Heart left ventricle (tissue), 16 donors: ENCODE measurements around the gene PCNA. TPM values are rescaled to one million over a fixed set of nuclear protein-coding genes. Genes with fewer than 3 reads are reported as not detected.

Source experiments
- ATAC-seq, 4 donors: fragments of 200-7000 bp; cut with Tn5 transposase; one replicate each; pipeline ENCODE4 v1.9.1; 2020 to 2022; ENCODE audit warnings: moderate library complexity in 4 of 4, mild to moderate bottlenecking in 3 of 4, moderate number of reproducible peaks in 1 of 4
- DNase-seq, 5 donors: peaks; one replicate each; pipeline ENCODE4 v3.0.0-alpha.2; 2020
- H3K27ac ChIP-seq, 12 donors: fragments of 200-600 bp; sonication (generic) in 4 of 12; one replicate each; pipeline versions ENCODE4 v1.5.0 to v1.8.0; 2016 to 2022; ENCODE audit warnings: mild to moderate bottlenecking in 2 of 12
- H3K27me3 ChIP-seq, 9 donors: fragments of 200-600 bp; sonication (generic) in 2 of 9; one replicate each; pipeline versions ENCODE4 v1.5.1 to v1.8.0; 2016 to 2022; ENCODE audit warnings: mild to moderate bottlenecking in 3 of 9
- H3K36me3 ChIP-seq, 9 donors: fragments of 200-600 bp; sonication (generic) in 2 of 9; one replicate each; pipeline versions ENCODE4 v1.5.0 to v1.8.0; 2018 to 2022; ENCODE audit warnings: mild to moderate bottlenecking in 2 of 9
- H3K4me1 ChIP-seq, 12 donors: fragments of 200-600 bp; sonication (generic) in 4 of 12; one replicate each; pipeline versions ENCODE4 v1.5.0 to v1.8.0; 2016 to 2022; ENCODE audit warnings: mild to moderate bottlenecking in 3 of 12
- H3K4me3 ChIP-seq, 12 donors: fragments of 200-600 bp; sonication (generic) in 4 of 12; one replicate each; pipeline versions ENCODE4 v1.5.0 to v1.8.0; 2017 to 2022; ENCODE audit warnings: mild to moderate bottlenecking in 9 of 12, moderate library complexity in 4 of 12
- H3K9me3 ChIP-seq, 12 donors: fragments of 200-600 bp; sonication (generic) in 4 of 12; one replicate each; pipeline versions ENCODE4 v1.5.0 to v1.8.0; 2016 to 2022; ENCODE audit warnings: mild to moderate bottlenecking in 1 of 12
- CTCF ChIP-seq, 12 donors: fragments of 200-600 bp; sonication (generic) in 4 of 12; IDR thresholded peaks; one replicate each; pipeline versions ENCODE4 v1.5.0 to v1.8.0; 2018 to 2022; ENCODE audit warnings: antibody characterized with exemption in 12 of 12, mild to moderate bottlenecking in 5 of 12
- POLR2A ChIP-seq, 2 donors: fragments of 450-650 bp; IDR thresholded peaks; one replicate each; pipeline ENCODE4 v1.6.1; 2017; ENCODE audit warnings: antibody characterized with exemption in 2 of 2, mild to moderate bottlenecking in 2 of 2, moderate library complexity in 2 of 2
- WGBS, 4 donors: extraction: QIAGEN DNeasy Blood & Tissue Kit in 2 of 4; methylation state at CpG; one replicate each; pipeline versions ENCODE4 v1.1.5 to v1.1.7; 2013 to 2018; 5-methylcytosine and 5-hydroxymethylcytosine counted together
- intact Hi-C, 10 donors: fragments of 100-400 bp; cut with DNase I; formaldehyde crosslinking; loops; one replicate each; pipeline versions ENCODE4 v1.11.1 to v1.14.2; 2022
- polyA plus RNA-seq, 2 donors: library from polyadenylated mRNA; stranded (reverse); fragments of 200-250 nt; gene quantifications; one replicate each; pipeline ENCODE4 v1.2.3, GENCODE V29; 2013
- total RNA-seq, 9 donors: library from RNA; depleted of rRNA in 2 of 9; stranded (reverse); fragments of >200 nt in 2 of 9; fragmentation: NEBNext Ultra II Directional in 3 of 9; extraction: Animal tissue kit (Norgen Biotek cat#: 25700) in 3 of 9; gene quantifications; one replicate each; pipeline versions ENCODE4 v1.1.0 to v1.2.4, GENCODE V29; 2016 to 2023
- donor health status: ischemic (EF 13 %, LVEDD 7.1; RV severe dilation, severe dysfunction).
- donor health status: healthy with polysubstance abuse.
- donor health status: DM: no; HTN: yes; CAD: no.
- donor health status: DM: no; HTN: no; CAD: no.
- donor health status: ischemic (EF 25% LVEDD 6.9; RV normal size, moderate dysfunction).
- donor health status: ischemic (EF 25% LVEDD 5.7; RV mildly dilated, moderate dysfunction).
- donor health status: healthy.
- donor health status: DM: yes; HTN: yes; CAD: no.
- donor health status: ischemic (EF 35%, LVEDD 5.7; RV mildly dilated, moderate dysfunction).
- donor health status: nonischemic (EF 11% LVEDD 7.7; RV severe dilation, severe dysfunction).
- donor health status: DM: yes; HTN: yes; CAD: no.
- donor health status: PGD.
- donor health status: ischemic (EF 29% LVEDD 5.4; RV normal size, mild dysfunction).
- donor health status: nonischemic (EF 23%, LVEDD 6.1; RV moderate dilation, normal function).

Gene PCNA
- total and polyA plus RNA-seq, 11 donors, result 18.7 to 52.7 (median 22.9) TPM

- no peak for DNase-seq
- 94 to 98% (median 96%) methylated on average over 7 of the region's 7 CpGs for WGBS, 4 donors
These were observed 49.7 kb downstream of the PCNA start for GRCh38 chr20:5070081-5070480.

GRCh38 chr20:5069141-5069806 lies 50.5 kb downstream of the PCNA start:
- WGBS, 4 donors, result 82 to 92% (median 90%) methylated on average over 8 of the region's 8 CpGs
- no peak for TF ChIP-seq CTCF (IDR thresholded peaks at IDR 0.05)
- TF ChIP-seq POLR2A (IDR thresholded peaks at IDR 0.05), result no peak

More at GRCh38 chr20:5070081-5070480, 49.7 kb downstream of the PCNA start:
- no peak for TF ChIP-seq POLR2A (IDR thresholded peaks at IDR 0.05)
- no peaks in the 10 kb centered on the region for H3K9me3 ChIP-seq
- H3K4me3 ChIP-seq, result no peak overlapping the region
- peaks cover 0 to 39% (median 11%) of the 10 kb centered on the region in 12 donors for H3K4me1 ChIP-seq
- no peaks in the 10 kb centered on the region for H3K27me3 ChIP-seq
- no peak overlapping the region for H3K27ac ChIP-seq
- ATAC-seq, result no peak
- H3K36me3 ChIP-seq, result no peaks in the 10 kb centered on the region
- intact Hi-C loops, result no loop called here

GRCh38 chr20:5067877-5068645 lies 51.7 kb downstream of the PCNA start:
- H3K4me1 ChIP-seq, result peaks cover 0 to 22% (median 3%) of the 10 kb centered on the region in 12 donors
- WGBS, 4 donors, result 87 to 93% (median 91%) methylated on average over 8 to 9 of the region's 9 CpGs
- no peaks in the 10 kb centered on the region for H3K27me3 ChIP-seq
- no peaks in the 10 kb centered on the region for H3K36me3 ChIP-seq
- H3K27ac ChIP-seq, result no peak overlapping the region
- intact Hi-C loops, result no loop called here
- no peaks in the 10 kb centered on the region for H3K9me3 ChIP-seq
- ATAC-seq (no peak), DNase-seq (no peak)
- no peak for TF ChIP-seq CTCF (IDR thresholded peaks at IDR 0.05)
- no peak for TF ChIP-seq POLR2A (IDR thresholded peaks at IDR 0.05)
- no peak overlapping the region for H3K4me3 ChIP-seq

More at GRCh38 chr20:5069141-5069806, 50.5 kb downstream of the PCNA start:
- H3K36me3 ChIP-seq, result no peaks in the 10 kb centered on the region
- H3K27ac ChIP-seq, result no peak overlapping the region
- ATAC-seq (no peak), DNase-seq (no peak)
- no peaks in the 10 kb centered on the region for H3K27me3 ChIP-seq
- H3K4me3 ChIP-seq, result no peak overlapping the region
- H3K4me1 ChIP-seq, result peaks cover 0 to 34% (median 11%) of the 10 kb centered on the region in 12 donors
- intact Hi-C loops, result no loop called here
- no peaks in the 10 kb centered on the region for H3K9me3 ChIP-seq

- H3K4me1 ChIP-seq, result peaks cover 0 to 12% (median 0%) of the 10 kb centered on the region in 12 donors
- DNase-seq (peak in 4 of 5 donors; percentile 25 to 72 (median 56)), ATAC-seq (peak; percentile 37 to 86 (median 66))
- H3K27ac ChIP-seq, result peak overlapping the region in 1 of 12 donors; percentile 69
- H3K4me3 ChIP-seq, result no peak overlapping the region
- intact Hi-C loops, result no loop called here
- H3K36me3 ChIP-seq, result no peaks in the 10 kb centered on the region
- TF ChIP-seq POLR2A (IDR thresholded peaks at IDR 0.05) (no peak), CTCF (IDR thresholded peaks at IDR 0.05) (no peak)
- H3K9me3 ChIP-seq, result no peaks in the 10 kb centered on the region
- 89 to 92% (median 90%) methylated on average over 8 to 10 of the region's 10 CpGs for WGBS, 4 donors
- H3K27me3 ChIP-seq, result no peaks in the 10 kb centered on the region
These were observed 53.8 kb downstream of the PCNA start for GRCh38 chr20:5065879-5066383.
